NCI-H2107 treated with DMSO at 0.1 percent for 48 hours (cell line): Measurements from ENCODE around the gene PIKFYVE.
A peak's percentile ranks its signal among the peaks of the same experiment; 100 is the strongest.
"Not testable (repeated sequence)": the region's sequence is repeated elsewhere in the genome, so short reads cannot be mapped to it uniquely, and the experiment has no call there.

ENCODE experiments used
- DNase-seq: peaks from one replicate; lab custom pipeline; 2025; ENCODE audit not compliant: unreplicated experiment; lab: John Stamatoyannopoulos, UW

Gene PIKFYVE

DNA sequence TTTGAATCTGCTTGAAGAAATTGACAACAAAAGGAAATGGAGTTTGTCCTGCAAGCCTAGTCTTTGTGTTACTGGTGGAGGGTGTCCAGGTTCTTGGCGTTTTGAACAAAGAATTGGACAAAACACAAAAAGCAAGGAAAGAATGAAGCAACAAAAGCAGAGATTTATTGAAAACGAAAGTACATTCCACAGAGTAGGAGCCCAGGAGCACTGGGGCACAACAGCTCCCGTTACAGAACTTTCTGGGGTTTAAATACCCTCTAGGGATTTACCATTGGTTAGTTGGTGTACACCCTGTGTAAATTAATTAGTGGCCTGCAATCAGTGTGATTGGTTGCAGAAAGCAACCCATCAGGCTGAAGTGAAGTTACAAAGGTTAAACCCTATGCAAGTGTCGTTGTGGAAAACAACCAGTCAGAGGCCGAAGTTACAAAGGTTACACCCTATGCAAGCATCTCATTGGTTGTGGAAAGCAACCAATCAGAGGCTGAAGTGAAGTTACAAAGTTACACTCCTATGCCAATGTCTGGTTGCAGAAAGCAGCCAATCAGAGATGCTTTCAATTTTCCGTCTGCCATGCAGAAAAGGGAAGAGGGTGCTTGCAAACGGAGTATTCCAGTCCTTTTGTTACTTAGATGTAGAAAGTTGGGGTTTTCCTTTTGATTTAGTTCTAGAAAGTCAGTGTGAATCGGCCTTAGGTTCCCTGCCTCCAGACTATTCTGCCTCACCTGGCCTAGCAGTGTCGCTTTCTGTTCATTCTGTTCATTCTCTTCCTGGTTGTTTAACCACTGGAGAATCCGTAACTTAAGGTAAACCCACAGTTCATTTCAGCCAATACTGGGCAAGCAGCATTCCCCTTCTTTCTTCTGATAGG is 92.9 kb downstream of the PIKFYVE start:
- DNase-seq: no peak

DNA sequence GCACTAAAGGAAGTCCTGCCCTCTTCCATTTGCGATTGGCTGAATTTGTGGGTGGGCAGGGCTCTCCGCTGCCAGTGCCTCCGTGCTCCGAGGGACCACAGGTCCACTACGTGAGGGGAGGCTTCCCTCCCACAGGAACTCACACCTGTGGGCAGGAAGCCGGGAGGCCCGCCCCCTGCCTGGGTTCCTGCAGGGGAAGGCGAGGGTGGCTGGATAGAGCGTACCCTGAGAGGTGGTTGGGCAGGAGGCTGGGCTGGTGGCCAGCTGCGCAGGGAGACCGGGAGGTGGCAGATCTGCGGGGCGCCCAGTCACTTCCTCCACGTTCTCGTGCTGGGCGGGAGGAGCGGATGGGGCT is 93.6 kb downstream of the PIKFYVE start:
- DNase-seq: no peak

DNA sequence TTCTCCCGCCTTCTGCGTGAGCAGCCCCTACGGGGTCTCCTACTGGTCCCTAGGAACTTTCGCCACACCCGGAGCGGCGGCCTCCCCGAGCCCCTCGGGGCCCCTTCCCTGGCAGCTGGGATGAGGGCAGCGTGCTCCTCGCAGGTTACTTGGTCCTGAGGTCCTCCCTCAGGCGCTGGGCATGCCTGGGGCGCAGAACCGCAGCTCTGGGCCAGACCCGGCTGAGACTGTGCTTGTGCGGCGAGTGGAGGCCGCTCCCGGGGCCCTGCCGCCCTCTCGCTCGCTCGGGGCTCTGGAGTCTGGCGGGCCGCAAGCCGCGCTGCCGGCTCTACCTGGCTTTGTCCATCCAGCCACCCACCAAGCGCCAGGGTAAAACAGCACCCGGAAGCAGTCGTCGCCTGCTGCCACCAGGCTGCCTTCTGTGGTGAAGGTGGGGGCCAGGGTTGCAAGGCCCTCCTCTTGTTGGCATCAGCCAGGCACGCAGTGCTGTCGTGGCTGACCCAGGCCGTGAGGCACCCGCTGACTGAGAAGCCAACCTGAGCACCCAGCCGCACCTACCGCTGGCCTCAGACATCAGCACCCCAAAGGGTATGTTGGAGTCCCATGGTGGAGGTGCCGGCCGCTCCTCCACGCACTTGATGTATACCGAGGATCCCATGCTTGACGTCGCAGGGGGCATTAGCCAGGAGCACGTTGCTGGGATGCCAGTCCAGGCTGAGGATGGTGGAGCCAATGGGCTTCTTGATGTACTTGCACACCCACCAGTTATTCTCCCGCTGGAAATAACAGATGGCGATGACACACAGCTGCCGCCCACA is 94.4 kb downstream of the PIKFYVE start:
- no peak for DNase-seq

DNA sequence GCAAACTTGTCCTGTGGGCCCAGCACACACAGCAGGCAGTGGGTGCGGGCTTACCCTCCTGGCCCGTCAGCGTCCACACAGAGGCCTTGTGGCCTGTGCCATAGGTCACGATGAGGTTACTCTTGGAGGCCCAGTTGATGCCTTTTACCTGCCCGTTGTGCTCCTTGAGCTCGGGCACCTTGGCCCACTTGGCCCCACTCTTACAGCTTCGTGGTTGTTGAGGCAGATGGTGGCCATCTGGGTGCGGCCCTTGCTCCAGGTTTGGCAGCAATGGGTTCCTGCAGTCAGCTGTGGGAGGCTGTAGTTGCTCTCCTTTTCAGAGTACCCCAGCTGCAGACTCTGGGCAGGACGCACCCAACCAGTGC is 95.0 kb downstream of the PIKFYVE start:
- DNase-seq: no peak

DNA sequence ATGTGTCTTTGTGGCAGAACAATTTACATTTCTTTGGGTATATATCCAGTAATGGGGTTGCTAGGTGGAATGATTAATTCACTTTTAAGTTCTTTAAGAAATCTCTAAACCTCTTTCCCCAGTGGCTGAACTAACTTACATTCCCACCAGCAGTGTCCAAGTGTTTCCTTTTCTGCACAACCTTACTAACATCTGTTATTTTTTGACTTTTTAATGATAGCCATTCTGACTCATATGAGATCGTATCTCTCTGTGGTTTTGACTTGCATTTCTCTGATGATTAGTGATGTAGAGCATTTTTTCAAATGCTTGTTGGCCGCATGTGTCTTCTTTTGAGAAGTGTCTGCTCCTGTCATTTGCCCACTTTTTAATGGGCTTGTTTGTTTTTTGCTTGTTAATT is 97.4 kb downstream of the PIKFYVE start:
- DNase-seq: no peak

DNA sequence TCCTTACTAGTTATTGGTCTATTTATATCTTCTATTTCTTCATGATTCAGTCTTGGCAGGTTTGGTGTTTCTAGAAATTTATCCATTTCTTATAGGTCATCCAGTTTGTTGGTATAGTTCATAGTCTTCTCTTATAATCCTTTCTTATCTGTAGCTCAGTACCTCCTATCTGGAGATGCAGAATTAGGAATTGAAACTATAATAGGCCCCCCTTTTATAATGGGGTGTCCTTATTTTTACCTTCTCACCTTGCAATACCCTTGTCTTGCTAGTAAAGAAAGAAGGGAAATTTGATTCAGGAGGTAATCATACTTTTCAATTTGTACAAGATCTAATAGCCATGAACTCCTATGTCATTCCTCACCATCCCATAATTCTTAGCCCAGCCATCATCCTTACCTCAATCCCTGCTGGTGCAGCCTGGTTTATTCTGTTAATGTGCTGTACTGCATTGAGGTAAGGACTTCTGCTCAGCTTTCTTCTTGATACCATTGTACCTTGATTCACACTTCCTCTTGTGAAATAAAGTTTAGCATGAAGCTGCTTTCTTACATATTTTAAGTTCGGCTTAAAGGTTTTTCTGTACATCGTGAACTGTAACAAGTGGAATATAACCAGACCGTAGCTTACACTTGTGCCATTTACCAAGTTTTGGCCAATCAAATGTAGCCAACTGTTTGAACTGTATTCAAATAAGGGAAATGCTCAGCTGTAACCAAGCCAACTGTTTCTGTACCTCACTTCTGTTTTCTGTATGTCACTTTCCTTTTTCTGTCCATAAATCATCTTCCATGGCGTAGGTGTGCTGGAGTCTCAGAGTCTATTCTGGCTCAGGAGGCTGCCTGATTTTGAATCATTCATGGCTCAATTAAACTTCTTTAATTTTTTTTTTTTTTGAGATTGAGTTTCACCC is 100.4 kb downstream of the PIKFYVE start:
- no peak for DNase-seq

DNA sequence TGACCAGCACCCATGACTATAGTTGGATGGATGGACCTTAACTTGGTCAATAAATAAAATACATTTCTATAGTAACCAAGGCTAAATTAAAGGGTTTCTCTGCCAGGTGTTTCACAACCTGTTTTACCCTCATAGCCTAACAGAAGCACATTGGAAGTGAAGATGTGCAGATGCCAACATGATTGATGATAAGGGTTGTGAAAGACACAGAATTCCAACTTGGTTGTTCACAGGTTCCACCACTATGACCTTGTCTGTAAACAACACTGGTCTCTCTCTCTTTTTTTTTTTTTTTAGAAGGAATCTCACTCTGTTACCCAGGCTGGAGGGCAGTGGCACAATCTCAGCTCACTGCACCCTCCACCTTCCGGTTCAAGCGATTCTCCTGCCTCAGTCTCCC is 103.0 kb downstream of the PIKFYVE start:
- no peak for DNase-seq

DNA sequence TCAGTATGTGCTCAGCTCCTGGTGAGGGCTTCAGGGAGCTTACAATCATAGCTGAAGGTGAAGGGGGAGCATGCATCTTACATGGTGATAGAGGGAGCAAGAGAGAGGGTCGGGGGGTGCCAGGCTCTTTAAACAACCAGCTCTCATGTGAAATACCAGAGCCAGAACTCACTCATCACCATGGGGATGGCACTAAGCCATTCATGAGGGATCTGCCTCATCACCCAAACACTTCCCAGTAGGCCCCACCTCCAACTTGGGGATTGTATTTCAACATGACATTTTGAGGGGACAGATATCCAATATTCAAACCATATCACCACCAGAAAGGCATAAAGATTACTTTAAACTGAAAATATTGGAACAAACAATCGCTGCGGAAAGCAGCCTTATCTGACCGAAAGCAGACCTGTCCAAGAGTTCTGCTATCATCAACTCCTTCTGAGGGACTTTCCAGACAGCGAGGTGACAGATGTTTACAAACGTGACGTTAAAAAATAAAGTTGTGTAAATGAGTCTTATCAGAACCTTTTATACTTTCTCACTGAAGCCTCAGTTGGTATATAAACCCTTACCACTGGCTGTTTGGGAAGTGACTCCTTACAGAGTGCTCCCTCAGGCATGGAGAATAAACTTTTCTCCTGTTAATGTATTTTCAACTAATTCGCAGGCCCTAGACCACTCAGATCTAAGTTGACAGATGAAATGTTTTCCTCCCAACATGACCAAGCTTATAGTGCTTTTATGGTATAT is 105.0 kb downstream of the PIKFYVE start:
- DNase-seq: no peak

DNA sequence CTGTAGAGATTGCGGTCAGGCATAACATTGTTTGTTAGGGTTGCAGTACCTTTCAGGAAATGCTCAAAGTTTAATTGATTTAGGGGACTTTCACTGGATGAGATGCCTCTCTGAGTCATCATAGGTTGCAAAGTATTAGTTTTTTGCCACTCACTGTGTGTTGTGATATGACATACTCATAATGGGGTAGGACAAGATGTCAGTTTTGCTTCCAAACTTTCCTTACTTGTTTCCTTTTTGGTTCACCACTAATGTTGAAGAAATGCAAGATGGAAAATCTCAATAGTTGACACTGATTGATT is 105.5 kb downstream of the PIKFYVE start:
- DNase-seq: no peak

DNA sequence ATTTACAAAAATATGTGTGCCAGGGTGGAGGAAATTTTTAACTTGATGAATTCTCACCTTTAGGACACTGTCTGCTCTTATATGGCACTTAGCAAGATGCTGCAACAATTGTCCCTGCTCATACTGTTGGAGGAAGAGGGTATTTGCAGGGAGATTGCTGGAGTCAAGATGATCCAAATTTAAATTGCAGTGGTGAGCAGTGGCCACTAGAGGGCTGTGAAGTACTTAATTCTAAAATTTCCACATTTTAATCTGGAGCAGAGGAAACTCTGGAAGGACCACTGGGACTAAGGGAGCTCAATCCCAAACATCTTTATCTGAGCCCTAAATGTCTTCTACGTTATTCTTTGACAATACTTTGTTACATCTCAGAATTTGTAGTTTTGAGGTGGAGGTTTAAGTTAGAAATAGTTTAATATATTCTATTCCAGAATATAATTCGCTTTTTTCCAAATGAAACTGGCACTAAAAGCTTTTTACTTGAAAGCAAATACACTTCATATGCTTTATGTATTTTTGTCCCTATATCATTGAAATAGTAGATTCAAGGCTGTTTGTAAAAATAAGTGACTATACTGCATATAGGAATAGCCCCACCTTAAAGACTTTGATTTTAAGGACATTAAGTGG is 107.5 kb downstream of the PIKFYVE start:
- DNase-seq: peak; percentile 31

DNA sequence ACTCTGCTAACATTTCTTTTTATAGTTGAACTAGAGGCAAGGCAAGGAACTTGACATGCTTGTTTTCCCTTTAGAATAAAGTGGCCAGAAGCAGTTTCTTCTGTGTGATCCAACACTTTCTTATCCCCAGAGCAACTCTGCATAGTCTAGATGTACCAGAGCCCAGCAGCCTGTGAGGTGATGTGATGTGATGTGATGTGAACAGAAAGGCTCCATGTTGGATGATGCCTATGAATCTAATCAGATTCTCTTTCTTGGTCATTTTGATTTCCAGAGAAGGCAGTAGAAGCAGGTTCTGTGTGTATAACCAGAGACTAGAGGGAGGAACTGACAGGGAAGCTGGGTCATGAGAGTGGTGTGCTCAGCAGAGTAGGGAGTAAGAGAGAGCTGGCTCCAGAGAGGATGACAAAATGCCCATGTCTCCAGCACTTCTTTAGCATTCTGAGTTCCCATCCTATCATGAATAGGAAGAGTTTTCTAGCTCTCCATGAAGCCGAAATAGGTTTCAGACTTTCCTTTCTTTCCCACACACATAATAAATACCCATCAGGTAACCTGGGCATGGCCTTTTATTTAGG is 109.5 kb downstream of the PIKFYVE start:
- DNase-seq: no peak

DNA sequence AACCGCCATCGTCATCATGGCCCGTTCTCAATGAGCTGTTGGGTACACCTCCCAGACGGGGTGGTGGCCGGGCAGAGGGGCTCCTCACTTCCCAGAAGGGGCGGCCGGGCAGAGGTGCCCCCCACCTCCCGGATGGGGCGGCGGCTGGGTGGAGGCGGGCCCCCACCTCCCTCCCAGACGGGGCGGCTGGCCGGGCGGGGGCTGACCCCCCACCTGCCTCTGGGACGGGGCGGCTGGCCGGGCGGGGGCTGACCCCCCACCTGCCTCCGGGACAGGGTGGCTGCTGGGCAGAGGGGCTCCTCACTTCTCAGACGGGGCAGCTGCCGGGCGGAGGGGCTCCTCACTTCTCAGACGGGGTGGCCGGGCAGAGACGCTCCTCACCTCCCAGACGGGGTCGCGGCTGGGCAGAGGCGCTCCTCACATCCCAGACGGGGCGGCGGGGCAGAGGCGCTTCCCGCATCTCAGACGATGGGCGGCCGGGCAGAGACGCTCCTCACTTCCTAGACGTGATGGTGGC is 111.3 kb downstream of the PIKFYVE start:
- DNase-seq: not testable (repeated sequence)

DNA sequence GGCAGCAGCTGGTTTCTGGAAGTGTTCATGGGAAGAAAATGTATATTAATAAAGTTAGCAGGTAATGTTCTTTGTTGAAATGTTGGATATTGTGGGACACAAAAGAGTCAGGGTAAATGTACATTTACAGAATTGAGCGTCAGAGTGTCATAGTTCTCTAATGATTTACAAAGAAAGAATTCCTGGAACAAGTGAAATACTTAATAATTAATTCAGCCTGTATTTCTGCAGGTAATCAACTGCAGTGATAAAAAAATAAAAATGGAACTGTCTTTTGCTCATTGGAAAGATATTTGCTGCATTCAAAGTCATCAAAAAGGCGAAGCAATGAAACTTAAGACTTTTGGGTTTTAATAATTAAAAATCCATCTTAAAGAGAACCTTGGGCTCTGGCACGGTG is 113.1 kb downstream of the PIKFYVE start:
- no peak for DNase-seq

DNA sequence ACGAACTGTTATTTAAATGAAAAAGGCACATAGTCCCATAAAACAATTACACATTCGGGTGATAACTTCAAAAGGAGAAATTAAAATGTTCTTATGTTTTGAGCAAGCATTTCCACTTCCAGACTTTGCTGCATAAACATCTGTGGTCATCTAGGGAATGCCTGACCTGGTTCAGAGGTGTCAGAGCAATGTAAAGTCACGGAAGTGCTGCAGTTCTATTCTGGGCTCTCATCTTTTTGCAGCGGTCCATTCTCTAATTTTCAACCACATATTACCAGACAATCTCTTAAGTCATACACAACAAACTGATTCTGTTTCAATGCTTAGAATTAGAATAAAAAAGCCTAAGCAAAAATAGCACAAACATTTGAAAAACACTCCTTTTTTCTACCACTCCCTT is 118.6 kb downstream of the PIKFYVE start:
- no peak for DNase-seq

DNA sequence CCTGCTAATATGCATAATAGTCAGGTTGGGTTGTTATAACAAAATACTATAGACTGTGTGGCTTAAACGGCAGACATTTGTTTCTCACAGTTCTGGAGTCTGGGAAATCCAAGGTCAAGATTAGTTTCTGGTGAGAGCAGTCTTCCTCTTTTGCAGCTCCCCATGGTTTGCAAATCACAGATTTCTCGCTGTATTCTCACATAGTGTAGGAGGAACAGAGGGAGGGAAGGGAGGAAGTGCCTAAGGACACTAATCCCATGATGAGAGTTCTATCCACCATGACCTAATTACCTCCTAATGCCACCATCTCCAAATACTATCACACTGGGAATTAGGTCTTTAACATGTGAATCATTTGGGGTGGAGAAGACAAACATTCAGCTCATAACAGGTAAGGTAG is 120.5 kb downstream of the PIKFYVE start:
- DNase-seq: no peak

DNA sequence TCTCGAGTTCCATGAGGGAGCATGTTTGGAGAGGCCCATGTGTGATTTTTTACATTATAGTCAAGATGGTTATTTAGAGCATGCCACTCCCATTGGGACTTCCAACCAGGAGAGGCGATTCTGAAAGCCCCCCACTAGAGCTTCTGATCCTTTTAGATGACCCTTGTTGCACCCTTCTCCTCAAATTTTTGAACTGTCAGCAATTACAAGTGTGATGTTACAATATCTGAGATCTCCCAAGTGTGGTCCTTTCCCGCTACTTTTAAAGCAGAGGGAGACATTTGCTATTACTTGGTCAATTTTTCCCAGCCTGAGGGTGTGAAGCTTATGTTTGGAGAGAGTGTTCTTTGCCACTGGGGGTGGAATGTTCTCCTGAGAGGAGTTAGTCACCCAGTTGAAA is 123.9 kb downstream of the PIKFYVE start:
- DNase-seq: no peak

DNA sequence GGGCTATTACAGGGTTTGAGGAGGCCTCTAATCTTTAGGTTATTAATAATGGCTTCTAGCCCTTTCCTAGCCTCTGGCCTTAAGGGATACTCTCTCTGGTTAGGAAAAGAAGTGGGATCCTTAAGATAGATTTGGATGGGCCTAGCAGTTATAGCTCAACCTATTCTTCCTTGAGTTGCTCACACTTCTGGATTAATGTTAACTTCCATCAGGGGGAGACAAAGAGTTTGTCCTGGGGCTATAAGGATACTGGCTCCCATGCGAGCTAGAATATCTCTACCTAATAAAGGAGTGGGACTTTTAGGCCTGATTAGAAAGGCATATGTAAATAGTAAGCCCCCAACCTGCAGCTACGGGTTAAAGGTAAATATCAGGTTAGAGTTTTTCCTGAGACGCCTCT is 126.2 kb downstream of the PIKFYVE start:
- DNase-seq: no peak

DNA sequence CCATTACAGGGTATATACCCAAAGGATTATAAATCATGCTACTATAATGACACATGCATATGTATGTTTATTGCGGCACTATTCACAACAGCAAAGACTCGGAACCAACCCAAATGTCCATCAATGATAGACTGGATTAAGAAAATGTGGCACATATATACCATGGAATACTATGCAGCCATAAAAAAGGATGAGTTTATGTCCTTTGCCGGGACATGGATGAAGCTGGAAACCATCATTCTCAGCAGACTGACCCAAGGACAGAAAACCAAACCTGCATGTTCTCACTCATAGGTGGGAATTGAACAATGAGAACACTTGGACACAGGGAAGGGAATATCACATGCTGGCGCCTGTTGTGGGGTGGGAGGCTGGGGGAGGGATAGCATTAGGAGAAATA is 130.7 kb downstream of the PIKFYVE start:
- DNase-seq: not testable (repeated sequence)

DNA sequence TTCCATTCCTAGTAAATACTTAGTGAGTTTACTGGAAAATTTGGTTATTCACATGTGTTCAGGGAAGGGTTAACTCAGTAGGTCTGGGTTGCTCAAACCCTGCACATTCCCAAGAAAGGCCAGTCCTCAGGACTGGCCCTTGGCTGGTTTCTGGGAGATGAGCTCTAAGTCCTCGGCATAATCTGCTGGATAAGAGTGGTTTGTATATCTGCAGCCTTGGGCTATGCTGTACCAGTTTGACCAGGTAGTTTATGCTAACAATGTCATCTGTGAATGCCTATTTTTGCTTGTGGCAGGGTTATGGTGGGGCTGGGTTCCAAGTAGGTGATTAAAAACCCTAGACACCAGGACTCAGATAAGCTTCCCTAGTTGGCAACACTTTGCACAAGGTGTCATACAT is 133.1 kb downstream of the PIKFYVE start:
- no peak for DNase-seq
